ENCODE data around the gene BMAL1. TPM values are rescaled to one million over a fixed set of nuclear protein-coding genes. Genes with fewer than 3 reads are reported as not detected.

The BMAL1 gene
- total and polyA plus RNA-seq, 7 donors, result 7.4 to 35.4 (median 28.2) TPM

DNA sequence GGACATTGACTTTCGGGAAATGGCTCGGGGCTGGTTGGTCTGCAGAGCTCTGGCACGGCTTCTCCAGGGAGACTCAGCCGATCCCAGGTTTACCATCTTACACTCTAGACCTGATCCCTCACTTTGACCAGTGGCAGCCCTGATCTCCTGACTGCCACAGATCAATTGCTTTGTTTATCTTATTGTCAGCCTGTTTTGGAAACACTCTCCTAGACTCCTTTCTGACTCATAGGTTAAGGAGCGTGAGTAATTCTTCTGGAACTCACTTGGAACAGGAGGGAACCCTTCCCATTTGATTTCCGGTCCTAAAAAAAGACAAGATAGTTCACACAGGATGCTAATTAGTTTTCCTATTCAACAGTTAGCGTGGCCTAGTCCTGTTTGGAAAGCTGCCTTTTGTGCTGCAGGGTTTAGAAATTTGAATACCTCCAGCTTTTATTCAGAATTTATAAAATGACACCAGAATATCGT lies 16.0 kb upstream of the BMAL1 start:
- Histone ChIP-seq H3K27ac (peak overlapping the region; percentile 63), H3K4me1 (peaks cover 12% of the 10 kb centered on the region), H3K4me3 (no peak overlapping the region), H3K36me3 (ENCODE audit: insufficient read depth in 1 of 2, low read depth in 1 of 2) (no peaks in the 10 kb centered on the region), H3K27me3 (ENCODE audit: insufficient read depth in 3 of 3, low read length in 2 of 3) (no peaks in the 10 kb centered on the region), H3K9me3 (no peaks in the 10 kb centered on the region)
- intact Hi-C loops (cut with DNase I), result no loop called here
- WGBS, 3 donors, result 29 to 52% (median 37%) methylated on average over 8 of the region's 8 CpGs
- peak; percentile 81 to 89 (median 84) for ATAC-seq
- peak in 1 of 2 donors; percentile 53 for DNase-seq
- TF ChIP-seq, protein P1, sequence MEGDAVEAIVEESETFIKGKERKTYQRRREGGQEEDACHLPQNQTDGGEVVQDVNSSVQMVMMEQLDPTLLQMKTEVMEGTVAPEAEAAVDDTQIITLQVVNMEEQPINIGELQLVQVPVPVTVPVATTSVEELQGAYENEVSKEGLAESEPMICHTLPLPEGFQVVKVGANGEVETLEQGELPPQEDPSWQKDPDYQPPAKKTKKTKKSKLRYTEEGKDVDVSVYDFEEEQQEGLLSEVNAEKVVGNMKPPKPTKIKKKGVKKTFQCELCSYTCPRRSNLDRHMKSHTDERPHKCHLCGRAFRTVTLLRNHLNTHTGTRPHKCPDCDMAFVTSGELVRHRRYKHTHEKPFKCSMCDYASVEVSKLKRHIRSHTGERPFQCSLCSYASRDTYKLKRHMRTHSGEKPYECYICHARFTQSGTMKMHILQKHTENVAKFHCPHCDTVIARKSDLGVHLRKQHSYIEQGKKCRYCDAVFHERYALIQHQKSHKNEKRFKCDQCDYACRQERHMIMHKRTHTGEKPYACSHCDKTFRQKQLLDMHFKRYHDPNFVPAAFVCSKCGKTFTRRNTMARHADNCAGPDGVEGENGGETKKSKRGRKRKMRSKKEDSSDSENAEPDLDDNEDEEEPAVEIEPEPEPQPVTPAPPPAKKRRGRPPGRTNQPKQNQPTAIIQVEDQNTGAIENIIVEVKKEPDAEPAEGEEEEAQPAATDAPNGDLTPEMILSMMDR (IDR thresholded peaks at IDR 0.05), result no peak

DNA sequence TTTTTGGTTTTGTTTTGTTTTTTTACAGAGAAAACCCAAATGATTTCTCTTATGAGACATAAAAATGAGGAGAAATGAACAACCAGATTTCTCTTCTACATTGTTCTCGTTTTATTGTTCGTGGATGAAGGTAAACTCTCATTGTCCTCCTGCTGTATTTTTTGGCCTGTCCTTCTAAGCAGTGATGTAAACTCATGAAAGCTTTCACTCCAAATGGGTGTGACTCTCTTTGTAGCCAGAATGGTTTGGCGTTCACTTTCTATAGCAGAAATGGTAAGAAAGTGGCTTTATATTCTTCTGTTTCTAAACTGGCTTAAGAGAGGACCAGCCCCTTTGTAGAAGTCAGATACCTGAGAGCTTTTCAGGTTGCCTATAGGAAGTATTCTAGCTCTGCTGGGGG lies 15.5 kb upstream of the BMAL1 start:
- no peaks in the 10 kb centered on the region for H3K9me3 ChIP-seq
- no peaks in the 10 kb centered on the region for H3K36me3 ChIP-seq (ENCODE audit: insufficient read depth in 1 of 2, low read depth in 1 of 2)
- H3K4me3 ChIP-seq, result no peak overlapping the region
- H3K27ac ChIP-seq, result no peak overlapping the region
- no peak for ATAC-seq
- no peak for DNase-seq
- intact Hi-C loops (cut with DNase I), result no loop called here
- H3K4me1 ChIP-seq, result peaks cover 12% of the 10 kb centered on the region
- H3K27me3 ChIP-seq (ENCODE audit: insufficient read depth in 3 of 3, low read length in 2 of 3), result no peaks in the 10 kb centered on the region
- TF ChIP-seq, protein P1 (IDR thresholded peaks at IDR 0.05), result no peak
- 43 to 63% (median 55%) methylated on average over 3 of the region's 3 CpGs for WGBS, 3 donors

DNA sequence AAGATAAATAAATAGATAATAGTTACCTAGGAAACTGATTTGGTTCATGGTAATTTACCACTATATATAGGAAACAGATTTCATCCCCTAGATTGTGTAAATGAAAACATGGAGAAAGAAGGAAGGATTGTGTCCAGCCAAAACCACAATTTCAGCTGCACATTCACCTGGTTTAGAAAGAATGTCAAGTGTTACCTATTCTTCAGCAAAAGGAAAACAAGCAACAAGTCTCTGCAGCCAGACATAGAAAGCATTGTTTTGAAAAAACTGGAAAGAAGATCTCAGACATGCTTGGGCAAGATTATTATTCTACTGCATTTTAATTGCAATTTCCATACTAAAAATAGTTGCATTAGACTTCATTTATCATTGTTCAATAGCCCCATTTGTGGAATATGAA lies 8.8 kb upstream of the BMAL1 start:
- no peak for DNase-seq
- peaks cover 0 to 6% (median 0%) of the 10 kb centered on the region in 3 donors for H3K27me3 ChIP-seq (ENCODE audit: insufficient read depth in 3 of 3, low read length in 2 of 3)
- intact Hi-C loops (cut with DNase I), result no loop called here
- H3K27ac ChIP-seq, result no peak overlapping the region
- TF ChIP-seq, protein P1 (IDR thresholded peaks at IDR 0.05), result no peak
- no peaks in the 10 kb centered on the region for H3K36me3 ChIP-seq (ENCODE audit: insufficient read depth in 1 of 2, low read depth in 1 of 2)
- no peaks in the 10 kb centered on the region for H3K9me3 ChIP-seq
- H3K4me3 ChIP-seq, result no peak overlapping the region
- ATAC-seq, result no peak
- no peaks in the 10 kb centered on the region for H3K4me1 ChIP-seq

DNA sequence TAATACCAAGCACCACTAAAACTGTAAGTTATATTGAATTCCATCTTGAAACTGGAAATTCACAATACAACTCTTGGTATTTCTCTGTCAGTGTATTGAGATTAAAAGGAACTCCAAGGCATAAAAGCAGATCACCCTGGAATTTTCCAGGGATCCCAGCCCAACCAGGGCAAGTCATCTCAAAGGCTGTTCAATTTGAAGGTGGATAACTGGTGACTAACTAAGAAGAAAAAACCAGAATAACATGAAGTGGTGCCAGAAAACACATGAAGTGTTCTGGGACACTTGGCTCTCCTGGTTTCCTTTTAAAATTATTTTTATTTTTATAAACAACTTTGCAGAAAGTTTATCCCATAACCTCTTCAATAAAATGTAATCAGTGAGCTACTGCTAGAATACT lies 7.8 kb upstream of the BMAL1 start:
- no peak for DNase-seq
- no peaks in the 10 kb centered on the region for H3K4me1 ChIP-seq
- TF ChIP-seq, protein P1 (IDR thresholded peaks at IDR 0.05), result no peak
- H3K4me3 ChIP-seq, result no peak overlapping the region
- intact Hi-C loops (cut with DNase I), result no loop called here
- peaks cover 0 to 6% (median 0%) of the 10 kb centered on the region in 3 donors for H3K27me3 ChIP-seq (ENCODE audit: insufficient read depth in 3 of 3, low read length in 2 of 3)
- no peaks in the 10 kb centered on the region for H3K9me3 ChIP-seq
- no peaks in the 10 kb centered on the region for H3K36me3 ChIP-seq (ENCODE audit: insufficient read depth in 1 of 2, low read depth in 1 of 2)
- H3K27ac ChIP-seq, result no peak overlapping the region
- ATAC-seq, result no peak

DNA sequence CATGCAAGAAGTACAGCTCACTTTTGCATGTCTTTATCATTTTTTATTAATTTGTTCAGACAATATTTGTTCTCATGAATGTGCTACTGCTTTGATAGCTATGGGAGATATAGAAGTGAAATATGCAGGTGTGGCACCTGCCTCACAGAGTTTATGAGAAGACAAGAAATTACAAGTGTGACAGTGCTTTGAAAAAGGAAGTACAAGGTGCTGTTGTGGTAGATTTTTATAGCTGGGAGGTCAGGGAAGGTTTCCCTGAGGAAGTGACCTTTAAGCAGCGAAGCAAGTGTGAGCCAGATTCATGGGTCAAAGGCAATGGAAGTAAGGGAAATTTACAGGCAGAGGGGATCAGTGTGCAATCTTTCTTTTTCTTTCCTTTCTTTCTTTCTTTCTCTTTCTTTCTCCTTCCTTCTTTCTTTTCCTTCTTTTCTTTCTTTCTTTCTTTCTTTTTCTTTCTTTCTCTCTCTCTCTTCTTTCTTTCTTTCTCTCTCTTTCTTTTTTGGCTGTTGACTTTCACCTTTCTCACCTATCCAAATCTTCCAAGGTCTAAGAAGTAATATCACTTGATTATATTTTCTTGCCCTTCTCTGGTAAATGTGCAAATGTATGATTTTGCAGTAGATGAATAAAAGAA lies 6.4 kb upstream of the BMAL1 start:
- Histone ChIP-seq H3K36me3 (ENCODE audit: insufficient read depth in 1 of 2, low read depth in 1 of 2) (no peaks in the 10 kb centered on the region), H3K4me1 (peaks cover 4% of the 10 kb centered on the region), H3K9me3 (no peaks in the 10 kb centered on the region), H3K27me3 (ENCODE audit: insufficient read depth in 3 of 3, low read length in 2 of 3) (peaks cover 0 to 6% (median 0%) of the 10 kb centered on the region in 3 donors), H3K27ac (no peak overlapping the region), H3K4me3 (no peak overlapping the region)
- ATAC-seq, result no peak
- 37 to 59% (median 41%) methylated on average over 1 of the region's 1 CpG for WGBS, 3 donors
- TF ChIP-seq, protein P1 (IDR thresholded peaks at IDR 0.05), result no peak
- no peak for DNase-seq
- intact Hi-C loops (cut with DNase I), result no loop called here
